Measurements from ENCODE around the gene DLGAP3. TPM values are rescaled to one million over a fixed set of nuclear protein-coding genes. Genes with fewer than 3 reads are reported as not detected.

The DLGAP3 gene
- total RNA-seq, 2 donors from 2014 or later, result 1.3 TPM

GRCh38 chr1:34856697-34857096, 72.8 kb downstream of the DLGAP3 start:
- no peak for ATAC-seq (replicated peaks)
- Mint-ChIP-seq H3K36me3 (ENCODE audit: low read depth) (peaks cover 53% of the 10 kb centered on the region), H3K4me1 (peaks cover 38% of the 10 kb centered on the region), H3K4me3 (no peak overlapping the region), H3K9me3 (no peaks in the 10 kb centered on the region), H3K27me3 (no peaks in the 10 kb centered on the region), H3K27ac (peak overlapping the region; percentile 28)

GRCh38 chr1:34852677-34853217, 76.7 kb downstream of the DLGAP3 start:
- Mint-ChIP-seq H3K36me3 (ENCODE audit: low read depth) (peaks cover 86% of the 10 kb centered on the region), H3K27me3 (no peaks in the 10 kb centered on the region), H3K4me3 (no peak overlapping the region), H3K27ac (peak overlapping the region; percentile 47), H3K4me1 (peaks cover 27% of the 10 kb centered on the region), H3K9me3 (no peaks in the 10 kb centered on the region)
- ATAC-seq (replicated peaks), result peak; percentile 100

GRCh38 chr1:34851431-34852105, 77.9 kb downstream of the DLGAP3 start:
- Mint-ChIP-seq H3K4me3 (no peak overlapping the region), H3K27ac (no peak overlapping the region), H3K9me3 (no peaks in the 10 kb centered on the region), H3K36me3 (ENCODE audit: low read depth) (peaks cover 82% of the 10 kb centered on the region), H3K27me3 (no peaks in the 10 kb centered on the region), H3K4me1 (peaks cover 22% of the 10 kb centered on the region)
- no peak for ATAC-seq (replicated peaks)

GRCh38 chr1:34850382-34850781, 79.1 kb downstream of the DLGAP3 start:
- Mint-ChIP-seq H3K9me3 (no peaks in the 10 kb centered on the region), H3K27me3 (no peaks in the 10 kb centered on the region), H3K4me3 (no peak overlapping the region), H3K36me3 (ENCODE audit: low read depth) (peaks cover 70% of the 10 kb centered on the region), H3K4me1 (peaks cover 22% of the 10 kb centered on the region), H3K27ac (no peak overlapping the region)
- ATAC-seq (replicated peaks), result no peak

- Mint-ChIP-seq H3K27me3 (no peaks in the 10 kb centered on the region), H3K9me3 (no peaks in the 10 kb centered on the region), H3K4me1 (peaks cover 15% of the 10 kb centered on the region), H3K4me3 (no peak overlapping the region), H3K27ac (no peak overlapping the region), H3K36me3 (ENCODE audit: low read depth) (peaks cover 37% of the 10 kb centered on the region)
- no peak for ATAC-seq (replicated peaks)
Measured at GRCh38 chr1:34847094-34847493, 82.4 kb downstream of the DLGAP3 start.

GRCh38 chr1:34846265-34846664, 83.2 kb downstream of the DLGAP3 start:
- no peak overlapping the region for H3K4me3 Mint-ChIP-seq
- ATAC-seq (replicated peaks), result no peak
- H3K36me3 Mint-ChIP-seq (ENCODE audit: low read depth), result peaks cover 29% of the 10 kb centered on the region
- no peak overlapping the region for H3K27ac Mint-ChIP-seq
- H3K4me1 Mint-ChIP-seq, result peaks cover 15% of the 10 kb centered on the region
- no peaks in the 10 kb centered on the region for H3K27me3 Mint-ChIP-seq
- no peaks in the 10 kb centered on the region for H3K9me3 Mint-ChIP-seq

- H3K27me3 Mint-ChIP-seq, result no peaks in the 10 kb centered on the region
- no peaks in the 10 kb centered on the region for H3K9me3 Mint-ChIP-seq
- H3K27ac Mint-ChIP-seq, result no peak overlapping the region
- H3K4me3 Mint-ChIP-seq, result no peak overlapping the region
- peaks cover 21% of the 10 kb centered on the region for H3K36me3 Mint-ChIP-seq (ENCODE audit: low read depth)
- peaks cover 15% of the 10 kb centered on the region for H3K4me1 Mint-ChIP-seq
- no peak for ATAC-seq (replicated peaks)
Measured at GRCh38 chr1:34845131-34845901, 84.1 kb downstream of the DLGAP3 start.

- Mint-ChIP-seq H3K27ac (no peak overlapping the region), H3K4me1 (peaks cover 13% of the 10 kb centered on the region), H3K4me3 (no peak overlapping the region), H3K36me3 (ENCODE audit: low read depth) (peaks cover 11% of the 10 kb centered on the region), H3K9me3 (no peaks in the 10 kb centered on the region), H3K27me3 (no peaks in the 10 kb centered on the region)
- ATAC-seq (replicated peaks), result no peak
Measured at GRCh38 chr1:34844252-34844634, 85.2 kb downstream of the DLGAP3 start.

- Mint-ChIP-seq H3K4me1 (peaks cover 8% of the 10 kb centered on the region), H3K4me3 (no peak overlapping the region), H3K9me3 (no peaks in the 10 kb centered on the region), H3K27ac (peak overlapping the region; percentile 35), H3K27me3 (no peaks in the 10 kb centered on the region), H3K36me3 (ENCODE audit: low read depth) (peaks cover 5% of the 10 kb centered on the region)
- no peak for ATAC-seq (replicated peaks)
Measured at GRCh38 chr1:34843392-34844251, 85.8 kb downstream of the DLGAP3 start.

- Mint-ChIP-seq H3K9me3 (no peaks in the 10 kb centered on the region), H3K4me1 (peaks cover 4% of the 10 kb centered on the region), H3K27ac (no peak overlapping the region)
Measured at GRCh38 chr1:34842952-34843371, 86.5 kb downstream of the DLGAP3 start.

GRCh38 chr1:34842073-34842472, 87.4 kb downstream of the DLGAP3 start:
- Mint-ChIP-seq H3K36me3 (ENCODE audit: low read depth) (no peaks in the 10 kb centered on the region), H3K9me3 (no peaks in the 10 kb centered on the region), H3K4me3 (no peak overlapping the region), H3K27me3 (no peaks in the 10 kb centered on the region), H3K27ac (no peak overlapping the region), H3K4me1 (peaks cover 4% of the 10 kb centered on the region)
- ATAC-seq (replicated peaks), result no peak

More at GRCh38 chr1:34842952-34843371, 86.5 kb downstream of the DLGAP3 start:
- Mint-ChIP-seq H3K27me3 (no peaks in the 10 kb centered on the region), H3K4me3 (no peak overlapping the region), H3K36me3 (ENCODE audit: low read depth) (no peaks in the 10 kb centered on the region)
- no peak for ATAC-seq (replicated peaks)

GRCh38 chr1:34840426-34840825, 89.0 kb downstream of the DLGAP3 start:
- H3K4me1 Mint-ChIP-seq, result peaks cover 4% of the 10 kb centered on the region
- H3K4me3 Mint-ChIP-seq, result no peak overlapping the region
- ATAC-seq (replicated peaks), result no peak
- H3K27ac Mint-ChIP-seq, result no peak overlapping the region
- H3K9me3 Mint-ChIP-seq, result no peaks in the 10 kb centered on the region
- no peaks in the 10 kb centered on the region for H3K27me3 Mint-ChIP-seq
- peaks cover under 1% of the 10 kb centered on the region for H3K36me3 Mint-ChIP-seq (ENCODE audit: low read depth)

- no peak for ATAC-seq (replicated peaks)
- H3K27ac Mint-ChIP-seq, result no peak overlapping the region
- H3K9me3 Mint-ChIP-seq, result no peaks in the 10 kb centered on the region
- no peaks in the 10 kb centered on the region for H3K27me3 Mint-ChIP-seq
- no peak overlapping the region for H3K4me3 Mint-ChIP-seq
- peaks cover 5% of the 10 kb centered on the region for H3K36me3 Mint-ChIP-seq (ENCODE audit: low read depth)
- peaks cover 4% of the 10 kb centered on the region for H3K4me1 Mint-ChIP-seq
Measured at GRCh38 chr1:34839526-34840305, 89.7 kb downstream of the DLGAP3 start.

GRCh38 chr1:34833711-34834110, 95.7 kb downstream of the DLGAP3 start:
- Mint-ChIP-seq H3K36me3 (ENCODE audit: low read depth) (peaks cover 5% of the 10 kb centered on the region), H3K27ac (no peak overlapping the region), H3K4me3 (no peak overlapping the region), H3K4me1 (no peaks in the 10 kb centered on the region), H3K27me3 (no peaks in the 10 kb centered on the region), H3K9me3 (no peaks in the 10 kb centered on the region)
- ATAC-seq (replicated peaks), result no peak
